ENCODE data around the gene LORICRIN.

LORICRIN gene

GRCh38 chr1:153232553-153232952 is 26.9 kb upstream of the LORICRIN start:
- Mint-ChIP-seq H3K27ac (no peak overlapping the region), H3K27me3 (peaks cover 1% of the 10 kb centered on the region), H3K9me3 (no peaks in the 10 kb centered on the region), H3K36me3 (ENCODE audit: low read depth) (no peaks in the 10 kb centered on the region), H3K4me1 (ENCODE audit: low read depth) (peaks cover 33% of the 10 kb centered on the region), H3K4me3 (no peak overlapping the region)
- intact Hi-C loops (cut with micrococcal nuclease): no loop called here

- no peak overlapping the region for H3K4me3 Mint-ChIP-seq
- H3K9me3 Mint-ChIP-seq: no peaks in the 10 kb centered on the region
- no peaks in the 10 kb centered on the region for H3K36me3 Mint-ChIP-seq (ENCODE audit: low read depth)
- H3K4me1 Mint-ChIP-seq (ENCODE audit: low read depth): peaks cover 33% of the 10 kb centered on the region
- H3K27ac Mint-ChIP-seq: no peak overlapping the region
- intact Hi-C loops (cut with micrococcal nuclease): no loop called here
- H3K27me3 Mint-ChIP-seq: peaks cover 2% of the 10 kb centered on the region
Measured at GRCh38 chr1:153233448-153233847, 26.0 kb upstream of the LORICRIN start.

GRCh38 chr1:153238527-153238926 is 21.0 kb upstream of the LORICRIN start:
- Mint-ChIP-seq H3K36me3 (ENCODE audit: low read depth) (no peaks in the 10 kb centered on the region), H3K4me1 (ENCODE audit: low read depth) (peaks cover under 1% of the 10 kb centered on the region), H3K4me3 (no peak overlapping the region), H3K27me3 (peaks cover 6% of the 10 kb centered on the region), H3K27ac (no peak overlapping the region), H3K9me3 (no peaks in the 10 kb centered on the region)
- intact Hi-C loops (cut with micrococcal nuclease): no loop called here

GRCh38 chr1:153242160-153242559 is 17.3 kb upstream of the LORICRIN start:
- no peaks in the 10 kb centered on the region for H3K36me3 Mint-ChIP-seq (ENCODE audit: low read depth)

GRCh38 chr1:153245466-153245865 is 14.0 kb upstream of the LORICRIN start:
- intact Hi-C loops (cut with micrococcal nuclease): no loop called here
- Mint-ChIP-seq H3K4me1 (ENCODE audit: low read depth) (no peaks in the 10 kb centered on the region), H3K9me3 (peaks cover 8% of the 10 kb centered on the region), H3K27me3 (peaks cover 24% of the 10 kb centered on the region), H3K36me3 (ENCODE audit: low read depth) (no peaks in the 10 kb centered on the region), H3K4me3 (no peak overlapping the region), H3K27ac (no peak overlapping the region)

More at GRCh38 chr1:153242160-153242559, 17.3 kb upstream of the LORICRIN start:
- intact Hi-C loops (cut with micrococcal nuclease): no loop called here
- no peaks in the 10 kb centered on the region for H3K4me1 Mint-ChIP-seq (ENCODE audit: low read depth)
- H3K9me3 Mint-ChIP-seq: peaks cover 8% of the 10 kb centered on the region
- no peak overlapping the region for H3K27ac Mint-ChIP-seq
- no peak overlapping the region for H3K4me3 Mint-ChIP-seq
- peaks cover 12% of the 10 kb centered on the region for H3K27me3 Mint-ChIP-seq

GRCh38 chr1:153246018-153246417 is 13.5 kb upstream of the LORICRIN start:
- Mint-ChIP-seq H3K27ac (no peak overlapping the region), H3K27me3 (peaks cover 29% of the 10 kb centered on the region), H3K36me3 (ENCODE audit: low read depth) (no peaks in the 10 kb centered on the region), H3K4me3 (no peak overlapping the region), H3K9me3 (peaks cover 8% of the 10 kb centered on the region), H3K4me1 (ENCODE audit: low read depth) (peaks cover 3% of the 10 kb centered on the region)
- intact Hi-C loops (cut with micrococcal nuclease): no loop called here

GRCh38 chr1:153246825-153247224 is 12.7 kb upstream of the LORICRIN start:
- H3K9me3 Mint-ChIP-seq: peaks cover 8% of the 10 kb centered on the region
- H3K27me3 Mint-ChIP-seq: peaks cover 30% of the 10 kb centered on the region
- H3K27ac Mint-ChIP-seq: no peak overlapping the region
- intact Hi-C loops (cut with micrococcal nuclease): no loop called here
- no peaks in the 10 kb centered on the region for H3K36me3 Mint-ChIP-seq (ENCODE audit: low read depth)
- no peak overlapping the region for H3K4me3 Mint-ChIP-seq
- H3K4me1 Mint-ChIP-seq (ENCODE audit: low read depth): peaks cover 10% of the 10 kb centered on the region

GRCh38 chr1:153248176-153248879 is 11.2 kb upstream of the LORICRIN start:
- intact Hi-C loops (cut with micrococcal nuclease): no loop called here
- H3K4me1 Mint-ChIP-seq (ENCODE audit: low read depth): peaks cover 10% of the 10 kb centered on the region
- H3K9me3 Mint-ChIP-seq: peaks cover 8% of the 10 kb centered on the region
- peaks cover 30% of the 10 kb centered on the region for H3K27me3 Mint-ChIP-seq
- H3K36me3 Mint-ChIP-seq (ENCODE audit: low read depth): no peaks in the 10 kb centered on the region
- H3K4me3 Mint-ChIP-seq: no peak overlapping the region
- no peak overlapping the region for H3K27ac Mint-ChIP-seq

GRCh38 chr1:153250166-153250565 is 9.3 kb upstream of the LORICRIN start:
- no peaks in the 10 kb centered on the region for H3K36me3 Mint-ChIP-seq (ENCODE audit: low read depth)
- H3K4me1 Mint-ChIP-seq (ENCODE audit: low read depth): peaks cover 10% of the 10 kb centered on the region
- H3K27me3 Mint-ChIP-seq: peaks cover 39% of the 10 kb centered on the region
- no peak overlapping the region for H3K27ac Mint-ChIP-seq
- no peak overlapping the region for H3K4me3 Mint-ChIP-seq
- no peaks in the 10 kb centered on the region for H3K9me3 Mint-ChIP-seq
- intact Hi-C loops (cut with micrococcal nuclease): no loop called here

- H3K27me3 Mint-ChIP-seq: peaks cover 43% of the 10 kb centered on the region
- peaks cover 10% of the 10 kb centered on the region for H3K4me1 Mint-ChIP-seq (ENCODE audit: low read depth)
- H3K36me3 Mint-ChIP-seq (ENCODE audit: low read depth): no peaks in the 10 kb centered on the region
- H3K9me3 Mint-ChIP-seq: no peaks in the 10 kb centered on the region
- no peak overlapping the region for H3K27ac Mint-ChIP-seq
- intact Hi-C loops (cut with micrococcal nuclease): no loop called here
- no peak overlapping the region for H3K4me3 Mint-ChIP-seq
Measured at GRCh38 chr1:153251087-153251486, 8.4 kb upstream of the LORICRIN start.

GRCh38 chr1:153251562-153251961 is 7.9 kb upstream of the LORICRIN start:
- no peak overlapping the region for H3K4me3 Mint-ChIP-seq
- no peak overlapping the region for H3K27ac Mint-ChIP-seq
- no peaks in the 10 kb centered on the region for H3K36me3 Mint-ChIP-seq (ENCODE audit: low read depth)
- peaks cover 10% of the 10 kb centered on the region for H3K4me1 Mint-ChIP-seq (ENCODE audit: low read depth)
- H3K27me3 Mint-ChIP-seq: peaks cover 41% of the 10 kb centered on the region
- intact Hi-C loops (cut with micrococcal nuclease): no loop called here
- H3K9me3 Mint-ChIP-seq: no peaks in the 10 kb centered on the region

GRCh38 chr1:153251988-153252387 is 7.5 kb upstream of the LORICRIN start:
- Mint-ChIP-seq H3K9me3 (no peaks in the 10 kb centered on the region), H3K27me3 (peaks cover 38% of the 10 kb centered on the region), H3K4me3 (no peak overlapping the region), H3K27ac (no peak overlapping the region), H3K4me1 (ENCODE audit: low read depth) (peaks cover 10% of the 10 kb centered on the region), H3K36me3 (ENCODE audit: low read depth) (no peaks in the 10 kb centered on the region)
- intact Hi-C loops (cut with micrococcal nuclease): no loop called here

GRCh38 chr1:153253076-153253475 is 6.4 kb upstream of the LORICRIN start:
- intact Hi-C loops (cut with micrococcal nuclease): no loop called here
- Mint-ChIP-seq H3K27me3 (peaks cover 34% of the 10 kb centered on the region), H3K36me3 (ENCODE audit: low read depth) (no peaks in the 10 kb centered on the region), H3K4me3 (no peak overlapping the region), H3K27ac (no peak overlapping the region), H3K9me3 (no peaks in the 10 kb centered on the region), H3K4me1 (ENCODE audit: low read depth) (peaks cover 10% of the 10 kb centered on the region)

- Mint-ChIP-seq H3K27me3 (peaks cover 34% of the 10 kb centered on the region), H3K4me1 (ENCODE audit: low read depth) (peaks cover 10% of the 10 kb centered on the region), H3K36me3 (ENCODE audit: low read depth) (no peaks in the 10 kb centered on the region), H3K9me3 (no peaks in the 10 kb centered on the region), H3K4me3 (no peak overlapping the region), H3K27ac (no peak overlapping the region)
- intact Hi-C loops (cut with micrococcal nuclease): no loop called here
Measured at GRCh38 chr1:153253693-153254092, 5.8 kb upstream of the LORICRIN start.
